Stimulated activated CD8-positive, alpha-beta memory T cell treated with anti-CD3 and anti-CD28 coated beads, Interleukin-15, amount 100 ng/mL, for 24 hours (primary cell): ENCODE results near the gene ACADSB.

ENCODE experiments used
- DNase-seq: peaks from one replicate; pipeline ENCODE4 v3.0.0-alpha.2; 2020; ENCODE audit warnings: low read depth

The ACADSB gene

GRCh38 chr10:123004298-123004697 is 4.5 kb upstream of the ACADSB start:
- no peak for DNase-seq

GRCh38 chr10:123007558-123008354 is 1.1 kb upstream of the ACADSB start:
- DNase-seq: peak; percentile 2

GRCh38 chr10:123009105-123009820 is 457 bp downstream of the ACADSB start:
- DNase-seq: peak; percentile 1

GRCh38 chr10:123011987-123012386 is 3.2 kb downstream of the ACADSB start:
- no peak for DNase-seq

- DNase-seq: no peak
These were observed 4.9 kb downstream of the ACADSB start for GRCh38 chr10:123013456-123014419.

- no peak for DNase-seq
These were observed 6.0 kb downstream of the ACADSB start for GRCh38 chr10:123014772-123015171.

- DNase-seq: no peak
These were observed 7.4 kb downstream of the ACADSB start for GRCh38 chr10:123016228-123016627.

- DNase-seq: no peak
These were observed 8.8 kb downstream of the ACADSB start for GRCh38 chr10:123017421-123018165.

- DNase-seq: no peak
These were observed 9.7 kb downstream of the ACADSB start for GRCh38 chr10:123018531-123018930.

- no peak for DNase-seq
These were observed 10.5 kb downstream of the ACADSB start for GRCh38 chr10:123019264-123019663.

GRCh38 chr10:123019941-123020703 is 11.3 kb downstream of the ACADSB start:
- no peak for DNase-seq

GRCh38 chr10:123021517-123021916 is 12.7 kb downstream of the ACADSB start:
- DNase-seq: no peak

GRCh38 chr10:123024540-123024939 is 15.7 kb downstream of the ACADSB start:
- no peak for DNase-seq

- DNase-seq: no peak
These were observed 17.5 kb downstream of the ACADSB start for GRCh38 chr10:123026302-123026701.

- DNase-seq: no peak
These were observed 19.1 kb downstream of the ACADSB start for GRCh38 chr10:123027861-123028260.

GRCh38 chr10:123031124-123031523 is 22.3 kb downstream of the ACADSB start:
- no peak for DNase-seq

- no peak for DNase-seq
These were observed 25.5 kb downstream of the ACADSB start for GRCh38 chr10:123034332-123034731.

- DNase-seq: no peak
These were observed 26.8 kb downstream of the ACADSB start for GRCh38 chr10:123035467-123036086.

- no peak for DNase-seq
These were observed 30.2 kb downstream of the ACADSB start for GRCh38 chr10:123038782-123039631.

GRCh38 chr10:123039632-123039930 is 30.8 kb downstream of the ACADSB start:
- no peak for DNase-seq
